MG63 (cell line): ENCODE data around the gene DOCK2. TPM values are rescaled to one million over a fixed set of nuclear protein-coding genes. Genes with fewer than 3 reads are reported as not detected.
"Not testable (repeated sequence)": the region's sequence is repeated elsewhere in the genome, so short reads cannot be mapped to it uniquely, and the experiment has no call there.

Source experiments
- DNase-seq: peaks from one replicate; pipeline ENCODE4 v3.0.0-alpha.2; 2020
- H3K27me3 ChIP-seq: fragments of 250-450 bp; sonication (Bioruptor Pico); 2 replicates; pipeline ENCODE4 v1.5.1; 2020; ENCODE audit warnings: mild to moderate bottlenecking, moderate library complexity
- H3K36me3 ChIP-seq: fragments of 250-450 bp; sonication (Bioruptor Pico); 2 replicates; pipeline ENCODE4 v1.5.1; 2020; ENCODE audit warnings: mild to moderate bottlenecking, moderate library complexity
- H3K4me3 ChIP-seq: fragments of 250-450 bp; sonication (Bioruptor Pico); 2 replicates; pipeline ENCODE4 v1.5.1; 2020; ENCODE audit warnings: mild to moderate bottlenecking, moderate library complexity
- H3K9me3 ChIP-seq: fragments of 250-450 bp; sonication (Bioruptor Pico); 2 replicates; pipeline ENCODE4 v1.5.1; 2020; ENCODE audit warnings: mild to moderate bottlenecking, moderate library complexity
- total RNA-seq: library from RNA; depleted of rRNA; stranded (reverse); fragments of >200 nt; shearing (Covaris generic); gene quantifications from 2 replicates; pipeline ENCODE4 v1.2.3, GENCODE V29; 2014; ENCODE audit warnings: low replicate concordance

The DOCK2 gene
- total RNA-seq, 1 experiment from 2014 or later, result 12.6 TPM

- no peak overlapping the region for H3K4me3 ChIP-seq
- H3K9me3 ChIP-seq, result no peaks in the 10 kb centered on the region
- DNase-seq, result peak; percentile 67
- H3K36me3 ChIP-seq, result no peaks in the 10 kb centered on the region
- no peaks in the 10 kb centered on the region for H3K27me3 ChIP-seq
Measured at GRCh38 chr5:169753795-169754194, 116.7 kb downstream of the DOCK2 start.

DNA sequence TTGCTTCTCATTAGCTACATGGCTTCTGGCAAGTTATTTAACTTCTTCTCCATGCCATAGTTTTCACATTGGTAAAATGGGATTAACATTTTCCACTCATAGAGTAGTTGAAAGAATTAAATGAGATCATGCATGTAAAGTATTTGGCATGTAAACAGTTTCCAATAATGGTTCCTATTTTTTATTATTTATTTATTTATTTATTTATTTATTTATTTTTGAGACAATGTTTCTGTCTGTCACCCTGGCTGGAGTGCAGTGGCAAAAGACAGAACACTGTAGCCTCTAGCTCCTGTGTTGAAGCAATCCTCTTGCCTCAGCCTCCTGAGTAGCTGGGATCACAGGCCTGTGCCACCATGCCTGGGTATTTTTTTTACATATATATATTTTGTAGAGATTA is 117.7 kb downstream of the DOCK2 start:
- H3K36me3 ChIP-seq, result no peaks in the 10 kb centered on the region
- no peak for DNase-seq
- H3K9me3 ChIP-seq, result no peaks in the 10 kb centered on the region

DNA sequence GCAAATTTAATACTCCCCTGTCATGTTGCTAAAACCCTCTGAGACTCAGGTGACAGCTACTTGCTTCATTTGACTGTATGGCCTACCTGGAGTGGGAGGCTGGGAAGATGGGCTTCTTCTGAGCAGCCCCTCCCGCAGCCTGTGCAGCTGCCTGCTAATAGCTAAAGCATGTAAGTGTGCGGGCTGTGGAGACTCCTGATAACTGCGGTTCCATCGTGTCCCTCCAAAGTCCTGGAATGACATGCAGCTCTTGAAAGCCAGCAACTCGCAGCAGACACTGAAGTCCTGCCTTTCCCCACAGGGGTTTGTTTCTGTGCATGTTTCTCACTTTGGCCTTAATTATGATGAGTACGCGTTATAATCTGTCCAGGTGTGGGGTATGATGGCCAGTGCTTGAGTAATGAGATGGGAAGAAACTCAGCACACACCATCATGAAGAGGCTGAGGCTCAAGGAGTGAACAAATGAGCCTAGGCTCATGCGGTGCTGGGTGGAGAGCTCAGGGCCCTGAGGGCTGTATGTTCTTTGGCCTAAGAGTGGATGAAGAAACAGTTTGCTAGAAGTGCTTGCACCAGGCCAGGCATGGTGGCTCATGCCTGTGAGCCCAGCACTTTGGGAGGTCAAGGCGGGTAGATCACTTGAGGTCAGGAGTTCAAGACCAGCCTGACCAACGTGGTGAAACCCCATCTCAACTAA is 119.1 kb downstream of the DOCK2 start:
- Histone ChIP-seq H3K9me3 (no peaks in the 10 kb centered on the region), H3K36me3 (no peaks in the 10 kb centered on the region), H3K27me3 (no peaks in the 10 kb centered on the region)

More for the DNA sequence above, 117.7 kb downstream of the DOCK2 start:
- no peak overlapping the region for H3K4me3 ChIP-seq
- H3K27me3 ChIP-seq, result no peaks in the 10 kb centered on the region

DNA sequence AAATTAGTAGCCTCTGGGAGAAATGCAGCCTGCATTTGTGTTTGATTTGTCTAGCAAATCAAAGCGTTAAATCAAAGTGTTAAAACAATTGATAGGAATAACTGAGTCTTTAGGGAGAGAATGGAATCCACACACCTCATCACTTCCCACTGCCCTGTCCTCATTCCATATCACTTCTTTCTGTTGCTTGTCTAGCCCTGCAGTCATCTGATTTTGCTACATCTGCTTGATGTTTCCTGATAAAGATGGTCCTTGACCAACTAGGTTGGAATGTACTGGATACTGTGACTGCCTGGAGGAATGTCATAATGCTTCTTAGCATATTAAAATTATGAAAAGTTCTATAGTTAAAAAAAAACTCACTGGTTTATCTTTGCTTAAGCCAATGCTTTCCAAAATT is 119.9 kb downstream of the DOCK2 start:
- DNase-seq, result no peak
- Histone ChIP-seq H3K27me3 (no peaks in the 10 kb centered on the region), H3K9me3 (no peaks in the 10 kb centered on the region), H3K36me3 (no peaks in the 10 kb centered on the region), H3K4me3 (no peak overlapping the region)

More for the DNA sequence above, 119.1 kb downstream of the DOCK2 start:
- no peak for DNase-seq
- H3K4me3 ChIP-seq, result no peak overlapping the region

GRCh38 chr5:169758886-169759285 is 121.8 kb downstream of the DOCK2 start:
- Histone ChIP-seq H3K9me3 (no peaks in the 10 kb centered on the region), H3K36me3 (no peaks in the 10 kb centered on the region), H3K27me3 (no peaks in the 10 kb centered on the region), H3K4me3 (no peak overlapping the region)
- no peak for DNase-seq

DNA sequence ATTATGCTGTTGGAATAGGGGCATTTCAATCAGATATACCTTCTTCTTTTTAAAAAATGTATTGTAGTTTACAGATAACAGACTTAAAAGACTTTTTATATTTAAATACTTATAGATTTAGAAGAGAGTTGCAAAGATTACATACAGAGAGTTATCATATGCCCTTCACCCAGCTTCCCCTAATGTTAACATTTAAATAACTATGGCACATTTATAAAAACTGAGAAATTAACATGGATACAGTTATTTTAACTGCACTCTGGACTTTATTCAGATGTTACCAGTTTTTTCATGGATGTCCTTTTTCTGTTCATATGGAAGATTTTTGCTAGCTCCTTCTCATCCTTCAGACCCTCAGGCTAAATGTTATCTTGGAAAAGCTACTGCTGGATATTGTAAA is 123.2 kb downstream of the DOCK2 start:
- no peaks in the 10 kb centered on the region for H3K36me3 ChIP-seq
- no peak overlapping the region for H3K4me3 ChIP-seq
- DNase-seq, result no peak
- no peaks in the 10 kb centered on the region for H3K9me3 ChIP-seq
- no peaks in the 10 kb centered on the region for H3K27me3 ChIP-seq

GRCh38 chr5:169762338-169763095 is 125.4 kb downstream of the DOCK2 start:
- no peak for DNase-seq
- H3K36me3 ChIP-seq, result no peaks in the 10 kb centered on the region
- H3K27me3 ChIP-seq, result no peaks in the 10 kb centered on the region
- H3K4me3 ChIP-seq, result no peak overlapping the region
- no peaks in the 10 kb centered on the region for H3K9me3 ChIP-seq

GRCh38 chr5:169763376-169764017 is 126.4 kb downstream of the DOCK2 start:
- peak; percentile 46 for DNase-seq

DNA sequence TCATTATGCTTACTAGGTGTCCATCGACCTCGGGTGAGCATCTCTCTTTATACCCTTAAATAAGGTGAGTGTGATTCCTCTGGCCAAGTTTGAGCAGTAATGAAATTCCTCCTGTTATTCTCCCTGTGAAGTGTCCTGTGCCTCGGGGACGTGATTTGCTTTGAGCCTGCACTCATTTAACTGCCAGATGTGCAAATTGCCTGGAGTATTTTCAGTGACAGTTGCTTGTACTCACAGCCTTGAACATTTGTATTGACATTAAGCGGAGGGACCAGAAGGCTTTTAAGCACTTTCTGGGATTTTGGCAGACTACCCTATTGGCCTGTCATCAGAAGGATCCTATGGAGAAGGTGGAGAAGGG is 126.9 kb downstream of the DOCK2 start:
- no peaks in the 10 kb centered on the region for H3K27me3 ChIP-seq

More at GRCh38 chr5:169763376-169764017, 126.4 kb downstream of the DOCK2 start:
- Histone ChIP-seq H3K36me3 (no peaks in the 10 kb centered on the region), H3K27me3 (no peaks in the 10 kb centered on the region), H3K9me3 (no peaks in the 10 kb centered on the region), H3K4me3 (no peak overlapping the region)

DNA sequence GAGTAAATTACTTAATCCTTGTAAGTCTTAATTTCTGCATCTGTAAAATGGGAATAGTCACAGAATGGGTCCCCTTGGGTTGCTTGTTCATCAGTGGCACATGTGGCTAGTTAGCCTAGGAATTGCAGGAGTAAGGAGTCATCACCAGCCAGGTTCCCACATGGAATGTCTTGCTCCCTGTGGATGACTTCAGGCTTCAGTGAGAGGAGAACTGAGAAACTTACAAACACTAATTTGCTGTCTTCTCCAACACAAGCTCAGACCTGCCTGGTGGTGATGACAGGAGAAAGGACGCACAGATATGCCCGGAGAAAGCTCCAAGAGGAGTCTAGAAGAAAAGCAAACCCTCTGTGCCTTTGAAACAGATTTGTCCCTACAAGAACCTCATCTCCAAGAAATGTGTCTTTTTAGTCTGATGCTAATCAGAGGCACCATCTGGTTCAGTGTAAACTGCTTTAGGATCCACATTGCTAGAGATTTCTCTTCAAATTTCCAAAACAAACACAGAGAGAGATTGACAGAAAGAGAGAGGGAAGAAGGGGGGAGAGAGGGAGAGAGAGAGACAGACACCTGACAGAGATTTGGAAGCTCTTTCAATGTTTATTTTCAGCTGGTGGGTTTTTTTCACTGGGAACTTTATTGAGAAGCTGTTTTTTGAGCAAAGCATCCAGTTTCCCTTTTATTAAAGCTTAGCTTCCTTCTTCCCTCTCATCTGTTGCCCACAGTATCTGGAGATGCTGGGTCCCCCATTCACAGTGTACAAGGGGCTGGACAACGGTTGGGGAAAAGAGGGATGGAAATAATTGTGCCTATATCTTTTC is 128.3 kb downstream of the DOCK2 start:
- DNase-seq, result no peak
- Histone ChIP-seq H3K4me3 (no peak overlapping the region), H3K36me3 (no peaks in the 10 kb centered on the region), H3K27me3 (no peaks in the 10 kb centered on the region), H3K9me3 (no peaks in the 10 kb centered on the region)

More for the DNA sequence above, 126.9 kb downstream of the DOCK2 start:
- Histone ChIP-seq H3K4me3 (no peak overlapping the region), H3K36me3 (no peaks in the 10 kb centered on the region), H3K9me3 (no peaks in the 10 kb centered on the region)
- DNase-seq, result no peak

GRCh38 chr5:169766943-169767342 is 129.9 kb downstream of the DOCK2 start:
- DNase-seq, H3K9me3 ChIP-seq, H3K27me3 ChIP-seq, H3K4me3 ChIP-seq, H3K36me3 ChIP-seq: not testable (repeated sequence)

DNA sequence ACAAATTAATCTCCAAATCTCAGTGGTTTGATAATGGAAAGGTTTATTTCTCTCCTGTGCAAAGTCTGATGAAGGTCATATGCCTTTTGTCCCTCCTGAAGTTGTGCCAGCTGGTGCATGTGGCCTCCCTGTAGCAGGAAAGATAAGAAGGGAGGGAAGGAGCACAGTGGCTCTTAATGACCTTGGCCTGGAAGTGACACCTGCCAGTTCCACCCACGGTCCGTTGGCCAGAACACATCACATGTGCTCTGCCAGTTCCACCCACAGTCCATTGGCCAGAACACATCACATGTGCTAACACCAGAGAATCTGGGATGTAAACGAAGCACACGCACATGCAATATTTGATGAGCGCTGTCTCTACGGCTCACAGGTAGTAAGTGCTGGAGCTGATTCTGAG is 130.9 kb downstream of the DOCK2 start:
- Histone ChIP-seq H3K27me3 (no peaks in the 10 kb centered on the region), H3K9me3 (no peaks in the 10 kb centered on the region), H3K4me3 (no peak overlapping the region), H3K36me3 (no peaks in the 10 kb centered on the region)
- DNase-seq, result no peak

DNA sequence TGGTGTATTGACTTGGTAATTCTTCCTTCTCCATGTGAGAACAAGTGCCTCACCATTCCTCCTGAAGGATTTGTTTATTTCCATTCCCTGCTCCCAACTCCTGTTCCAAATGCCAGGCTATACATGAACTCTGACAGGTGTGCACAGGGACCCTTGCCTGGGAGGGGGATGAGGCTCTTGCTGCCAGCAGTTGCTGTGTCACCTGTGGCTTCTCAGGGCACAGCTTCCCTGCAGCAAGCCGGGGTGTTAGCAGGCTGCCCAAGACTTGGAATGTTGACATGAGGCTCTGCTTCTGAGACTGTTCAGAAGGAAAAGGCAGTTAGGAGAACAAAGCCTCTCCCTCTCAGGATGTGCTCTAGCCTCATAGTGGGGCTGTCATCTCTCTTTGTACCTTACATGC is 131.3 kb downstream of the DOCK2 start:
- no peak overlapping the region for H3K4me3 ChIP-seq

DNA sequence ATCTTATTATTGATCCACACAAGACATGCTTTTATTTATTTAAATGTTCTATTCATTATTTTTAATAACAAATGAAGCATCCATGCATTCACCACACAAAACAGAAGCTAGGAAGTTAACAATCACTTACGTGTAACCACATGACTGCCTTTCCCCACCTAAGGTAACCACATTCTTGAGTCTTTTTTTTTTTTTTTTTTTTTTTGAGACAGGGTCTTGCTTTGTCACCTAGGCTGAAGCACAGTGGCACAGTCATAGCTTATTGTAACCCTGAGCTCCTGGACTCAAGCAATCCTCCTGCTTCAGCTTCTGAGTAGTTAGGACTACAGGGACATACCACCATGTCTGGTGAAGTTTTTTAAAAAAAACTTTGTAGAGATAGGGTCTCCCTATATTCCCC is 133.0 kb downstream of the DOCK2 start:
- no peak for DNase-seq
- Histone ChIP-seq H3K4me3 (no peak overlapping the region), H3K27me3 (no peaks in the 10 kb centered on the region), H3K9me3 (no peaks in the 10 kb centered on the region), H3K36me3 (no peaks in the 10 kb centered on the region)

More for the DNA sequence above, 131.3 kb downstream of the DOCK2 start:
- Histone ChIP-seq H3K36me3 (no peaks in the 10 kb centered on the region), H3K27me3 (no peaks in the 10 kb centered on the region), H3K9me3 (no peaks in the 10 kb centered on the region)
- DNase-seq, result no peak

DNA sequence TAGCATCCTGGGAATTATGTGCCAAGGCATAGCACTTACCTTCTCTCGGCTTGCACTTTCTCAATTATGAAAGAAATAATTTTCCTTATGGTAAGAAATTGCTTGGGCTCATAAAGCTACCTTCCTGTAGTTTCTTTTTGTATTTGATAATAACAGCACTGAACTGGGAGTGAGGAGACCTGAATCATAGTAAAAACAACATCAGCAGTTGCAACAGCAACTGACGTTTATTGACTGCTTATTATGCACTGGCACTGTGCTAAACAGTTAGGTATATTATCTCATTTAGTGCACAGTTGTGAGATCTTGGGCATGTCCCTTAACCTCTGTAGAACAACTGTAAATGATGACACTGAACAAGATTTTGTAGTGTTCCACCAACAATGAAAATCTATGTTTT is 135.2 kb downstream of the DOCK2 start:
- DNase-seq, result no peak
- no peaks in the 10 kb centered on the region for H3K27me3 ChIP-seq
- no peaks in the 10 kb centered on the region for H3K9me3 ChIP-seq
- no peak overlapping the region for H3K4me3 ChIP-seq
- H3K36me3 ChIP-seq, result no peaks in the 10 kb centered on the region

DNA sequence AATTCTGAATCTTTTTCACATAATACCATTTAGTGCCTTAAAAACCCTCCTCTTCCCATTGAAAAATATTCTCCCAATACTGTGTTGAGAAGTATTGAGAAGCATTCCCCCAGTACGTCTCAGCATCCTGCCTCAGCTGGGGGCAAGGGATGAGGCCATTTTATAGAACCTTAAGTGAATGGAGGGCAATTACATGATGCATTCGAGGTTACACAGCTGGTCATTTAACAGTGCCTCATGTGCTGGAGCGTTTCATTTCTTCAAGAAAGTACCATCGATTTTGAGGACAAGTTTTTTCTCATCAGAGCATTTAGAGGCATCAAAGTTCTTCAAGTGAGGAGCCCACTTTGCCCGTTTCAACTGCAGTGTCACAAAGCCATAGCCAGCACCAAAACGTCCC is 135.6 kb downstream of the DOCK2 start:
- Histone ChIP-seq H3K9me3 (no peaks in the 10 kb centered on the region), H3K4me3 (no peak overlapping the region), H3K27me3 (no peaks in the 10 kb centered on the region), H3K36me3 (no peaks in the 10 kb centered on the region)
- DNase-seq, result peak; percentile 48

- H3K9me3 ChIP-seq, result no peaks in the 10 kb centered on the region
- H3K27me3 ChIP-seq, result no peaks in the 10 kb centered on the region
- H3K36me3 ChIP-seq, result no peaks in the 10 kb centered on the region
- no peak for DNase-seq
- H3K4me3 ChIP-seq, result no peak overlapping the region
Measured at GRCh38 chr5:169777159-169777558, 140.1 kb downstream of the DOCK2 start.
